ENCODE data around the gene GTF2H2C. TPM values are rescaled to one million over a fixed set of nuclear protein-coding genes. Genes with fewer than 3 reads are reported as not detected.
"Not testable (repeated sequence)": the region's sequence is repeated elsewhere in the genome, so short reads cannot be mapped to it uniquely, and the experiment has no call there.

The GTF2H2C gene
- total and polyA plus RNA-seq, 2 of the 4 experiments (the other 2 are of a cell fraction): 16.9 to 32.8 TPM

GRCh38 chr5:69512740-69513260 lies 47.2 kb upstream of the GTF2H2C start:
- ChIA-PET POLR2A (ENCODE audit: unreplicated experiment) (no interaction called here), CTCF (interaction anchor here (0.6 to 1.0 kb wide), 2 partner anchors 15 to 114 kb away, joined by 4 to 5 read pairs; no protein-coding TSS in a partner anchor)
- Histone ChIP-seq H3K36me3 (ENCODE audit: control insufficient read depth, insufficient read depth, low read length) (no peaks in the 10 kb centered on the region), H2BK20ac (ENCODE audit: low read depth, low read length) (no peak overlapping the region), H2AFZ (replicated peaks; ENCODE audit: low read length, poor library complexity) (no peak overlapping the region), H2AK9ac (replicated peaks; ENCODE audit: low read depth, low read length, poor library complexity) (no peak overlapping the region), H3K4me3 (ENCODE audit: insufficient read depth, low read depth, low read length) (no peak overlapping the region), H3K4me2 (ENCODE audit: low read depth, low read length) (peak overlapping the region; percentile 1; the same call in 1 of the 2 replicates), H4K20me1 (ENCODE audit: insufficient read depth, low read length) (no peaks in the 10 kb centered on the region), H3K4ac (ENCODE audit: low read depth, low read length) (no peak overlapping the region), H2BK120ac (ENCODE audit: low read depth, low read length) (peak overlapping the region; percentile 9; the same call in 1 of the 2 replicates), H2BK15ac (ENCODE audit: low read depth, low read length) (peak overlapping the region; percentile 12; the same call in 1 of the 3 replicates), H3K23ac (ENCODE audit: low read depth, low read length) (no peak overlapping the region), H4K91ac (ENCODE audit: insufficient read depth, low read depth, low read length) (no peak overlapping the region), H3K18ac (ENCODE audit: low read depth, low read length) (peak overlapping the region; percentile 28; the same call in 1 of the 2 replicates), H3K9me1 (ENCODE audit: insufficient read depth, low read length) (no peaks in the 10 kb centered on the region), H3K79me1 (ENCODE audit: low read depth in 1 of 2, low read length in 2 of 2) (no peaks in the 10 kb centered on the region), H4K8ac (ENCODE audit: low read depth in 2 of 2, low read length in 2 of 2) (no peak overlapping the region), H2AK5ac (ENCODE audit: low read depth, low read length) (no peak overlapping the region), H3K27me3 (ENCODE audit: control insufficient read depth, insufficient read depth, low read length) (no peaks in the 10 kb centered on the region), H3K14ac (replicated peaks; ENCODE audit: low read depth, low read length) (no peak overlapping the region), H3K4me1 (ENCODE audit: control insufficient read depth, insufficient read depth, low read length) (peaks cover 6% of the 10 kb centered on the region; the same call in 1 of the 2 replicates), H4K5ac (ENCODE audit: low read depth, low read length) (no peak overlapping the region), H3K56ac (ENCODE audit: extremely low read depth, insufficient read depth, low read length) (no peak overlapping the region), H3K9me3 (ENCODE audit: control insufficient read depth, insufficient read depth, low read length) (no peaks in the 10 kb centered on the region), H3K9ac (ENCODE audit: low read depth, low read length) (no peak overlapping the region), H2BK5ac (ENCODE audit: low read depth, low read length, poor library complexity, severe bottlenecking) (peak overlapping the region; percentile 18), H3K27ac (ENCODE audit: insufficient read depth, low read length) (no peak overlapping the region)
- TF ChIP-seq BHLHE40 (IDR thresholded peaks at IDR 0.05; ENCODE audit: low read depth, low read length) (no peak; the same call in 1 of the 2 replicates), FOS (IDR thresholded peaks at IDR 0.05; ENCODE audit: low read depth, low read length) (peak; percentile 89), NFE2L2 (IDR thresholded peaks at IDR 0.05; ENCODE audit: low read depth, low read length) (no peak), CEBPB (IDR thresholded peaks at IDR 0.05; ENCODE audit: low read depth, low read length) (peak; percentile 78)
- DNase-seq (peak; percentile 93), ATAC-seq (ENCODE audit: low read depth) (peak; percentile 82)
- intact Hi-C loops (cut with micrococcal nuclease) (no loop called here), in situ Hi-C loops (cut with MboI; ENCODE audit: low sequenced_read_pairs) (no loop called here), dilution Hi-C loops (cut with HindIII; ENCODE audit: low sequenced_read_pairs, unreplicated experiment) (no loop called here)
- BruUV-seq (replicated peaks): no TSS peak
- no CpG with 5 or more reads among the region's 2 CpGs for WGBS, 2 experiments (ENCODE audit: extremely low coverage in 2 of 2, insufficient read length in 1 of 2)

GRCh38 chr5:69515570-69515969 lies 44.4 kb upstream of the GTF2H2C start:
- in situ Hi-C loops (cut with MboI; ENCODE audit: low sequenced_read_pairs); H3K4me3 ChIP-seq (ENCODE audit: insufficient read depth, low read depth, low read length); H3K9me3 ChIP-seq (ENCODE audit: control insufficient read depth, insufficient read depth, low read length); H3K27ac ChIP-seq (ENCODE audit: insufficient read depth, low read length); H2AFZ ChIP-seq (replicated peaks; ENCODE audit: low read length, poor library complexity); H3K56ac ChIP-seq (ENCODE audit: extremely low read depth, insufficient read depth, low read length); H3K27me3 ChIP-seq (ENCODE audit: control insufficient read depth, insufficient read depth, low read length); H4K91ac ChIP-seq (ENCODE audit: insufficient read depth, low read depth, low read length); H4K20me1 ChIP-seq (ENCODE audit: insufficient read depth, low read length); H2BK120ac ChIP-seq (ENCODE audit: low read depth, low read length); H3K23ac ChIP-seq (ENCODE audit: low read depth, low read length); H3K79me1 ChIP-seq (ENCODE audit: low read depth in 1 of 2, low read length in 2 of 2); H3K18ac ChIP-seq (ENCODE audit: low read depth, low read length); H3K14ac ChIP-seq (replicated peaks; ENCODE audit: low read depth, low read length); H2AK5ac ChIP-seq (ENCODE audit: low read depth, low read length); H4K5ac ChIP-seq (ENCODE audit: low read depth, low read length); ATAC-seq (ENCODE audit: low read depth); BruUV-seq (replicated peaks); H2BK5ac ChIP-seq (ENCODE audit: low read depth, low read length, poor library complexity, severe bottlenecking); intact Hi-C loops (cut with micrococcal nuclease); H3K4ac ChIP-seq (ENCODE audit: low read depth, low read length); H3K36me3 ChIP-seq (ENCODE audit: control insufficient read depth, insufficient read depth, low read length); H3K9ac ChIP-seq (ENCODE audit: low read depth, low read length); dilution Hi-C loops (cut with HindIII; ENCODE audit: low sequenced_read_pairs, unreplicated experiment); H2BK15ac ChIP-seq (ENCODE audit: low read depth, low read length); H3K4me2 ChIP-seq (ENCODE audit: low read depth, low read length); DNase-seq; H2AK9ac ChIP-seq (replicated peaks; ENCODE audit: low read depth, low read length, poor library complexity); POLR2A ChIA-PET (ENCODE audit: unreplicated experiment); H4K8ac ChIP-seq (ENCODE audit: low read depth in 2 of 2, low read length in 2 of 2); H2BK20ac ChIP-seq (ENCODE audit: low read depth, low read length); H3K9me1 ChIP-seq (ENCODE audit: insufficient read depth, low read length); H3K4me1 ChIP-seq (ENCODE audit: control insufficient read depth, insufficient read depth, low read length); CTCF ChIA-PET: not testable (repeated sequence)
- 97% methylated on average over 6 of the region's 30 CpGs; no CpG with 5 or more reads in 1 of the 2 experiments for WGBS, 2 experiments (ENCODE audit: extremely low coverage in 2 of 2, insufficient read length in 1 of 2)

Data from IMR-90 (cell line).